Activated T-helper 1 cell treated with anti-CD3 and anti-CD28 coated beads, Interleukin-2, amount 50 U/mL, for 16 hours (primary cell): ENCODE data around the gene EPB41.

Experiments
- DNase-seq, 2 donors: peaks; one replicate each; pipeline ENCODE4 v3.0.0-alpha.2; 2020; ENCODE audit warnings: low read depth in 1 of 2, low spot score in 1 of 2

EPB41 gene

GRCh38 chr1:29162025-29162424, 247.7 kb downstream of the EPB41 start:
- no peak for DNase-seq

GRCh38 chr1:29162476-29163138, 248.2 kb downstream of the EPB41 start:
- DNase-seq: no peak

GRCh38 chr1:29164588-29164987, 250.2 kb downstream of the EPB41 start:
- DNase-seq: no peak

- no peak for DNase-seq
These were observed 252.0 kb downstream of the EPB41 start for GRCh38 chr1:29166291-29166878.

DNA sequence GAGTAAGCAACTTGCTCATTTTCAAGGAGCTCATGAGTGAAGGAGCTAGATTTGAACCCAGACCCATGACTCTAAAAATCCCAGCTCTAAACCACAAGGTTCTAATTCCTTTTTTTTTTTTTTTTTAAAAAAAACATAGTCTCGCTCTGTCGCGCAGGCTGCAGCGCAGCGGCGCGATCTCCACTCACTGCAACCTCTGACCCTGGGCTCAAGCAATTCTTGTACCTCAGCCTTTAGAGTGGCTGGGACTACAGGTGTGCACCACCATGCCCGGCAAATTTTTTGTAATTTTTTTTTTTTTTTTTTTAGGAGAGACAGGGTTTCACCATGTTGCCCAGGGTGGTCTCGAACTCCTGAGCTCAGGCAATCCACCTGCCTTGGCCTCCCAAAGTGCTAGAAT, 253.5 kb downstream of the EPB41 start:
- no peak for DNase-seq
